ENCODE results near the gene NECTIN4.
"Not testable (repeated sequence)": the region's sequence is repeated elsewhere in the genome, so short reads cannot be mapped to it uniquely, and the experiment has no call there.

The NECTIN4 gene

GRCh38 chr1:161081519-161081918 is 7.8 kb downstream of the NECTIN4 start:
- DNase-seq, result no peak

- DNase-seq, result no peak
Measured at GRCh38 chr1:161080441-161081405, 8.6 kb downstream of the NECTIN4 start.

- DNase-seq, result no peak
Measured at GRCh38 chr1:161079436-161080110, 9.8 kb downstream of the NECTIN4 start.

- no peak for DNase-seq
Measured at GRCh38 chr1:161077426-161077825, 11.9 kb downstream of the NECTIN4 start.

- DNase-seq, result no peak
Measured at GRCh38 chr1:161076410-161076809, 12.9 kb downstream of the NECTIN4 start.

- no peak for DNase-seq
Measured at GRCh38 chr1:161074676-161075368, 14.5 kb downstream of the NECTIN4 start.

- no peak for DNase-seq
Measured at GRCh38 chr1:161073474-161074121, 15.8 kb downstream of the NECTIN4 start.

GRCh38 chr1:161072751-161073449 is 16.5 kb downstream of the NECTIN4 start:
- no peak for DNase-seq

- no peak for DNase-seq
Measured at GRCh38 chr1:161071886-161072371, 17.4 kb downstream of the NECTIN4 start.

- DNase-seq, result no peak
Measured at GRCh38 chr1:161070761-161071160, 18.6 kb downstream of the NECTIN4 start.

- DNase-seq, result no peak
Measured at GRCh38 chr1:161069731-161070270, 19.6 kb downstream of the NECTIN4 start, which contains the start of gene ARHGAP30. TSS of gene ARHGAP30 (minus strand) at chr1:161069891. CDS start at chr1:161069624, 267 bp downstream.

GRCh38 chr1:161069241-161069640 is 20.1 kb downstream of the NECTIN4 start:
- no peak for DNase-seq

GRCh38 chr1:161068306-161069234 is 20.8 kb downstream of the NECTIN4 start:
- DNase-seq, result no peak

GRCh38 chr1:161066694-161067093 is 22.7 kb downstream of the NECTIN4 start:
- DNase-seq, result no peak

GRCh38 chr1:161065681-161066080 is 23.7 kb downstream of the NECTIN4 start:
- not testable (repeated sequence) for DNase-seq

GRCh38 chr1:161063936-161064335 is 25.4 kb downstream of the NECTIN4 start:
- DNase-seq, result not testable (repeated sequence)

GRCh38 chr1:161061419-161061818 is 27.9 kb downstream of the NECTIN4 start:
- no peak for DNase-seq

GRCh38 chr1:161059293-161059692 is 30.1 kb downstream of the NECTIN4 start:
- DNase-seq, result no peak

- no peak for DNase-seq
Measured at GRCh38 chr1:161054805-161055204, 34.6 kb downstream of the NECTIN4 start.

- DNase-seq, result no peak
Measured at GRCh38 chr1:161054232-161054631, 35.1 kb downstream of the NECTIN4 start.

Measured in cortex of kidney (tissue), 1 donor.